HCT116 (cell line): ENCODE data around the gene PFDN4. TPM values are rescaled to one million over a fixed set of nuclear protein-coding genes. Genes with fewer than 3 reads are reported as not detected.

ENCODE experiments used
- ATAC-seq: fragments of 200-7000 bp; cut with Tn5 transposase; 2 replicates; pipeline ENCODE4 v1.9.1; 2020; ENCODE audit warnings: mild to moderate bottlenecking, moderate library complexity
- BruUV-seq: library from RNA; stranded (reverse); fragments of 400-500 nt; replicated peaks from 2 replicates; lab custom pipeline; 2021; lab: Mats Ljungman, UMichigan
- CTCF ChIA-PET: fragments of 300-600 bp; sonication (Branson Sonifier 250); formaldehyde crosslinking; loops from one replicate; lab custom pipeline; 2021; ENCODE audit warnings: antibody characterized with exemption; lab: Charles Lee
- POLR2A ChIA-PET: fragments of 300-600, 350-600 bp; sonication (Branson Sonifier 250); formaldehyde crosslinking; loops from one replicate; lab custom pipeline; 2021; ENCODE audit warnings: antibody characterized with exemption; lab: Charles Lee
- RAD21 ChIA-PET, 2 experiments: fragments of 300-600 bp; sonication (Branson Sonifier 250); formaldehyde crosslinking; loops; one replicate each; lab custom pipeline; 2023; ENCODE audit warnings: low total read pairs in 2 of 2; ENCODE audit not compliant: uncharacterized antibody in 2 of 2, unreplicated experiment in 2 of 2, low non-redundant PET in 1 of 2; lab: Charles Lee
- DNase-seq: peaks from one replicate; pipeline ENCODE4 v3.0.0-alpha.2; 2010; ENCODE audit warnings: low read depth, low spot score
- H2AFZ ChIP-seq: fragments of 200-600 bp; shearing (Covaris generic), sonication (generic); 2 replicates; pipeline ENCODE4 v1.6.1; 2017; ENCODE audit warnings: low read depth, mixed run types, mixed read lengths, antibody characterized with exemption, low read length; ENCODE audit not compliant: poor library complexity, severe bottlenecking
- H3K27ac ChIP-seq: 2 replicates; pipeline ENCODE4 v1.5.1; 2012; ENCODE audit warnings: low read depth, low read length
- H3K27me3 ChIP-seq: fragments of 200-600 bp; sonication (generic); 2 replicates; pipeline ENCODE4 v1.6.1; 2016; ENCODE audit warnings: mixed run types, low read length, mixed read lengths; ENCODE audit not compliant: insufficient read depth
- H3K36me3 ChIP-seq, 2 experiments: fragments of 200-500 bp in 1 of 2; fragments of 200-600 bp in 1 of 2; sonication (Bioruptor generic) in 1 of 2; sonication (generic) in 1 of 2; 2 replicates each; pipeline versions ENCODE4 v1.5.1 to v1.6.1; 2014 to 2016; ENCODE audit warnings: low read length in 2 of 2, inconsistent platforms in 1 of 2, mixed read lengths in 1 of 2, mixed run types in 1 of 2; ENCODE audit not compliant: insufficient read depth in 2 of 2, control insufficient read depth in 1 of 2
- H3K4me1 ChIP-seq, 2 experiments: fragments of 200-600 bp in 1 of 2; sonication (generic) in 1 of 2; 2 replicates each; pipeline versions ENCODE4 v1.5.1 to v1.6.1; 2012 to 2017; ENCODE audit warnings: low read length in 2 of 2, inconsistent platforms in 1 of 2, mild to moderate bottlenecking in 1 of 2, mixed read lengths in 1 of 2, mixed run types in 1 of 2, moderate library complexity in 1 of 2; ENCODE audit not compliant: insufficient read depth in 2 of 2, control insufficient read depth in 1 of 2
- H3K4me2 ChIP-seq: fragments of 200-600 bp; sonication (generic); 2 replicates; pipeline ENCODE4 v1.6.1; 2017; ENCODE audit warnings: mixed run types, low read length, mixed read lengths
- H3K4me3 ChIP-seq, 2 experiments: fragments of 200-600 bp in 1 of 2; sonication (generic) in 1 of 2; replicated peaks in 1 of 2; 2 replicates each; pipeline ENCODE4 v1.5.1; 2011 to 2016; ENCODE audit warnings: low read length in 2 of 2, control low read depth in 1 of 2, low read depth in 1 of 2, mild to moderate bottlenecking in 1 of 2, mixed read lengths in 1 of 2, mixed run types in 1 of 2
- H3K79me2 ChIP-seq: fragments of 200-600 bp; sonication (generic); 2 replicates; pipeline ENCODE4 v1.6.1; 2017; ENCODE audit warnings: mild to moderate bottlenecking, mixed run types, low read length, moderate library complexity, mixed read lengths; ENCODE audit not compliant: insufficient read depth
- H3K9ac ChIP-seq: fragments of 200-600 bp; sonication (generic); 2 replicates; pipeline ENCODE4 v1.6.1; 2016; ENCODE audit warnings: low read length, mixed read lengths
- H3K9me2 ChIP-seq: fragments of 200-600 bp; sonication (generic), shearing (Covaris generic); 2 replicates; pipeline ENCODE4 v1.6.1; 2017; ENCODE audit warnings: mixed run types, mild to moderate bottlenecking, moderate library complexity; ENCODE audit not compliant: insufficient read depth
- H3K9me3 ChIP-seq, 2 experiments: fragments of 200-500 bp in 1 of 2; fragments of 200-600 bp in 1 of 2; sonication (Bioruptor generic) in 1 of 2; sonication (generic) in 1 of 2; 2 replicates each; pipeline ENCODE4 v1.6.1; 2014 to 2017; ENCODE audit warnings: low read length in 2 of 2, mixed read lengths in 2 of 2, inconsistent platforms in 1 of 2, low read depth in 1 of 2, mild to moderate bottlenecking in 1 of 2, mixed run types in 1 of 2, moderate library complexity in 1 of 2; ENCODE audit not compliant: control insufficient read depth in 1 of 2, insufficient read depth in 1 of 2
- H4K20me1 ChIP-seq: fragments of 200-600 bp; sonication (generic), shearing (Covaris generic); 2 replicates; pipeline ENCODE4 v1.6.1; 2017; ENCODE audit warnings: mixed run types, mild to moderate bottlenecking, moderate library complexity; ENCODE audit not compliant: insufficient read depth
- ELF1 ChIP-seq: IDR thresholded peaks from 2 replicates; pipeline ENCODE4 v1.6.1; 2012; ENCODE audit warnings: low read depth, borderline replicate concordance
- EZH2 ChIP-seq: fragments of 200-600 bp; sonication (generic); IDR thresholded peaks from 2 replicates; pipeline ENCODE4 v1.6.1; 2017; ENCODE audit warnings: antibody characterized with exemption, mixed run types
- EZH2phosphoT487 ChIP-seq: fragments of 200-600 bp; IDR thresholded peaks from 2 replicates; pipeline ENCODE4 v1.6.1; 2018; ENCODE audit warnings: antibody characterized with exemption, borderline replicate concordance
- JUND ChIP-seq: IDR thresholded peaks from 2 replicates; pipeline ENCODE4 v1.6.1; 2012
- POLR2A ChIP-seq: IDR thresholded peaks from 2 replicates; pipeline ENCODE4 v1.7.0; 2011; ENCODE audit warnings: borderline replicate concordance; ENCODE audit not compliant: insufficient read depth, insufficient read length; ENCODE audit errors: extremely low read depth
- POLR2AphosphoS5 ChIP-seq: IDR thresholded peaks from 2 replicates; pipeline ENCODE4 v1.6.1; 2011; ENCODE audit warnings: mild to moderate bottlenecking, low read depth, low read length, moderate library complexity
- REST ChIP-seq: IDR thresholded peaks from 2 replicates; pipeline ENCODE4 v1.6.1; 2012; ENCODE audit warnings: low read depth
- SP1 ChIP-seq: IDR thresholded peaks from 2 replicates; pipeline ENCODE4 v1.6.1; 2012; ENCODE audit warnings: low read depth
- TCF7L2 ChIP-seq: IDR thresholded peaks from 2 replicates; pipeline ENCODE4 v1.7.0; 2011; ENCODE audit warnings: borderline replicate concordance, inconsistent platforms; ENCODE audit not compliant: insufficient read depth, insufficient read length; ENCODE audit errors: extremely low read depth
- YY1 ChIP-seq: IDR thresholded peaks from 2 replicates; pipeline ENCODE4 v1.6.1; 2011; ENCODE audit warnings: low read length, low read depth, moderate library complexity, mild to moderate bottlenecking; ENCODE audit not compliant: insufficient replicate concordance; ENCODE audit errors: extremely low read depth
- intact Hi-C: fragments of 100-400 bp; cut with micrococcal nuclease; formaldehyde crosslinking; loops from 2 replicates; pipeline ENCODE4 v1.10.0; 2022
- total RNA-seq: library from RNA; stranded (reverse); gene quantifications from one replicate; pipeline ENCODE4 v1.2.1, GENCODE V29; 2021; ENCODE audit not compliant: unreplicated experiment
- TF ChIP-seq, protein P1 (sequence below): IDR thresholded peaks from 2 replicates; pipeline ENCODE4 v1.6.1; 2012
- TF ChIP-seq, protein P2 (sequence below), 3 experiments: fragments of 200-600 bp in 1 of 3; sonication (generic) in 1 of 3; IDR thresholded peaks in 2 of 3; conservative IDR thresholded peaks in 1 of 3; 2 replicates each; pipeline ENCODE4 v1.5.1; 2012 to 2017; ENCODE audit warnings: low read depth in 2 of 3, low read length in 2 of 3, antibody characterized with exemption in 1 of 3, borderline replicate concordance in 1 of 3, control low read depth in 1 of 3, mild to moderate bottlenecking in 1 of 3, mixed read lengths in 1 of 3, mixed run types in 1 of 3, moderate library complexity in 1 of 3; ENCODE audit not compliant: insufficient read depth in 1 of 3
- TF ChIP-seq, protein P3 (sequence below): IDR thresholded peaks from 2 replicates; pipeline ENCODE4 v1.6.1; 2012

Gene PFDN4
- total RNA-seq, 1 experiment from 2014 or later, result 71.5 TPM

DNA sequence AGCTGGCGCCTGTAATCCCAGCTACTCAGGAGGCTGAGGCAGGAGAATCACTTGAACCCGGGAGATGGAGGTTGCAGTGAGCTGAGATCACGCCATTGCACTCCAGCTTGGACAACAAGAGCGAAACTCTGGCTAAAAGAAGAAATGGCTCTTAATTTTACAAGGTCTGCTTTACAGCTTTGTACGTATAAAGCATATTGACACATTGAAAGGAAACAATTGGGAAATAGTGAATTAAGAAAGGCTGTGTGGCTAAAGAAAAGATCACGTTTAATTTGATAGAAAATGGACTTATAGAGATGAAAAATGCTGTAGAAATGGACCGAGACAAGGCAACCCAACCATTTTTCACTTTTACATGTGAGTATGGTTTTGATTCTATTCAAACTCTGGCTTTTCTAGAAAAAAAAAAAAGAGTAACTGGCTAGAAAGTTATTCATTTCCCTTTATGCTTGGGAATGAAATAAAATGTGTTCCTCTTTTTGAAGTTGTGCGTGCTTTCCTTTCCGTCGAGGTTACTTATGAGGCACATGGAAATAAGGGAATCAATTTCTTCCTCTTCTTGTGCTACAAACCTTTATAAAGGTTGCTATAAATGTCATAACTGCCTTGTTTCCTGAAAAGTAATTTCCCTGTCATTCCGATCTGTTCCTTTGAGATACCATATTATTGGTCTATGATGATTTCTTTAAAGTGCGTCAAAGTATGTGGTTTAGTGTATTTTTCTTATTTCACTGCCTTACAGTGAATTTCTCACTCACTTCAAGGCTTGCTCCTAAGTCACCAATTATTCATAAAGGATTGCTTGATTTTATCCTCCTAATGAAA is 29.4 kb downstream of the PFDN4 start:
- POLR2A ChIA-PET, result no interaction called here
- H3K4me3 ChIP-seq, result no peak overlapping the region
- no peak overlapping the region for H2AFZ ChIP-seq
- no peaks in the 10 kb centered on the region for H4K20me1 ChIP-seq
- no peaks in the 10 kb centered on the region for H3K4me1 ChIP-seq
- no peak for TF ChIP-seq TCF7L2
- peaks cover 21% of the 10 kb centered on the region for H3K27me3 ChIP-seq
- no TSS peak for BruUV-seq
- no peak overlapping the region for H3K4me2 ChIP-seq
- no peak for DNase-seq
- H3K9ac ChIP-seq, result no peak overlapping the region
- no peaks in the 10 kb centered on the region for H3K9me3 ChIP-seq
- H3K27ac ChIP-seq, result no peak overlapping the region
- no peak for ATAC-seq
- RAD21 ChIA-PET, result no interaction called here
- no peaks in the 10 kb centered on the region for H3K9me2 ChIP-seq
- CTCF ChIA-PET, result no interaction called here
- intact Hi-C loops, result no loop called here
- no peaks in the 10 kb centered on the region for H3K36me3 ChIP-seq
- no peaks in the 10 kb centered on the region for H3K79me2 ChIP-seq

- H3K9ac ChIP-seq, result no peak overlapping the region
- H2AFZ ChIP-seq, result no peak overlapping the region
- POLR2A ChIA-PET, result no interaction called here
- no TSS peak for BruUV-seq
- H3K9me2 ChIP-seq, result no peaks in the 10 kb centered on the region
- DNase-seq (no peak), ATAC-seq (no peak)
- no peak overlapping the region for H3K4me2 ChIP-seq
- CTCF ChIA-PET, result no interaction called here
- RAD21 ChIA-PET, result no interaction called here
- H3K36me3 ChIP-seq, result no peaks in the 10 kb centered on the region
- H4K20me1 ChIP-seq, result no peaks in the 10 kb centered on the region
- H3K4me3 ChIP-seq, result no peak overlapping the region
- peaks cover 4% of the 10 kb centered on the region for H3K27me3 ChIP-seq
- H3K9me3 ChIP-seq, result no peaks in the 10 kb centered on the region
- H3K79me2 ChIP-seq, result no peaks in the 10 kb centered on the region
- intact Hi-C loops, result no loop called here
- H3K4me1 ChIP-seq, result no peaks in the 10 kb centered on the region
- no peak overlapping the region for H3K27ac ChIP-seq
- TF ChIP-seq JUND (no peak), TCF7L2 (no peak), SP1 (no peak), POLR2AphosphoS5 (no peak), POLR2A (no peak), ELF1 (no peak), EZH2phosphoT487 (no peak), EZH2 (no peak), YY1 (no peak), REST (no peak)
- TF ChIP-seq, protein P1, sequence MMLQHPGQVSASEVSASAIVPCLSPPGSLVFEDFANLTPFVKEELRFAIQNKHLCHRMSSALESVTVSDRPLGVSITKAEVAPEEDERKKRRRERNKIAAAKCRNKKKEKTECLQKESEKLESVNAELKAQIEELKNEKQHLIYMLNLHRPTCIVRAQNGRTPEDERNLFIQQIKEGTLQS, result no peak
- TF ChIP-seq, protein P2, sequence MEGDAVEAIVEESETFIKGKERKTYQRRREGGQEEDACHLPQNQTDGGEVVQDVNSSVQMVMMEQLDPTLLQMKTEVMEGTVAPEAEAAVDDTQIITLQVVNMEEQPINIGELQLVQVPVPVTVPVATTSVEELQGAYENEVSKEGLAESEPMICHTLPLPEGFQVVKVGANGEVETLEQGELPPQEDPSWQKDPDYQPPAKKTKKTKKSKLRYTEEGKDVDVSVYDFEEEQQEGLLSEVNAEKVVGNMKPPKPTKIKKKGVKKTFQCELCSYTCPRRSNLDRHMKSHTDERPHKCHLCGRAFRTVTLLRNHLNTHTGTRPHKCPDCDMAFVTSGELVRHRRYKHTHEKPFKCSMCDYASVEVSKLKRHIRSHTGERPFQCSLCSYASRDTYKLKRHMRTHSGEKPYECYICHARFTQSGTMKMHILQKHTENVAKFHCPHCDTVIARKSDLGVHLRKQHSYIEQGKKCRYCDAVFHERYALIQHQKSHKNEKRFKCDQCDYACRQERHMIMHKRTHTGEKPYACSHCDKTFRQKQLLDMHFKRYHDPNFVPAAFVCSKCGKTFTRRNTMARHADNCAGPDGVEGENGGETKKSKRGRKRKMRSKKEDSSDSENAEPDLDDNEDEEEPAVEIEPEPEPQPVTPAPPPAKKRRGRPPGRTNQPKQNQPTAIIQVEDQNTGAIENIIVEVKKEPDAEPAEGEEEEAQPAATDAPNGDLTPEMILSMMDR (IDR thresholded peaks at IDR 0.05 in 2 of 3, conservative IDR thresholded peaks at IDR 0.05 in 1 of 3; ENCODE audit: borderline replicate concordance in 1 of 3, insufficient read depth in 1 of 3, low read depth in 2 of 3, low read length in 2 of 3), result no peak
- TF ChIP-seq, protein P3, sequence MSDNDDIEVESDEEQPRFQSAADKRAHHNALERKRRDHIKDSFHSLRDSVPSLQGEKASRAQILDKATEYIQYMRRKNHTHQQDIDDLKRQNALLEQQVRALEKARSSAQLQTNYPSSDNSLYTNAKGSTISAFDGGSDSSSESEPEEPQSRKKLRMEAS, result no peak
Measured at GRCh38 chr20:54244113-54244512, 36.2 kb downstream of the PFDN4 start.
